Left lung (tissue), 10 donors: ENCODE measurements around the gene CFAP91. TPM values are rescaled to one million over a fixed set of nuclear protein-coding genes. Genes with fewer than 3 reads are reported as not detected.

Source experiments
- ATAC-seq: fragments of 200-7000 bp; cut with Tn5 transposase; one replicate; pipeline ENCODE4 v1.9.1; 2020; ENCODE audit warnings: moderate library complexity
- DNase-seq, 4 donors: peaks; one replicate each; pipeline ENCODE4 v3.0.0-alpha.2; 2013 to 2020
- H3K27ac ChIP-seq, 2 donors: fragments of 200-600 bp; sonication (generic) in 1 of 2; one replicate each; pipeline versions ENCODE4 v1.5.0 to v1.8.0; 2020 to 2021
- H3K27me3 ChIP-seq, 2 donors: fragments of 200-600 bp; sonication (generic) in 1 of 2; one replicate each; pipeline versions ENCODE4 v1.5.0 to v1.8.0; 2020 to 2021
- H3K36me3 ChIP-seq, 2 donors: fragments of 200-600 bp; sonication (generic) in 1 of 2; one replicate each; pipeline versions ENCODE4 v1.5.0 to v1.8.0; 2020 to 2021
- H3K4me1 ChIP-seq, 2 donors: fragments of 200-600 bp; one replicate each; pipeline ENCODE4 v1.8.0; 2021
- H3K4me3 ChIP-seq, 2 donors: fragments of 200-600 bp; sonication (generic) in 1 of 2; one replicate each; pipeline versions ENCODE4 v1.5.0 to v1.8.0; 2020 to 2021; ENCODE audit warnings: mild to moderate bottlenecking in 1 of 2
- H3K9me3 ChIP-seq, 2 donors: fragments of 200-600 bp; sonication (generic) in 1 of 2; one replicate each; pipeline versions ENCODE4 v1.5.0 to v1.8.0; 2020 to 2021
- CTCF ChIP-seq, 2 donors: fragments of 200-600 bp; sonication (generic) in 1 of 2; IDR thresholded peaks; one replicate each; pipeline versions ENCODE4 v1.5.0 to v1.8.0; 2021; ENCODE audit warnings: antibody characterized with exemption in 2 of 2
- intact Hi-C, 2 donors: fragments of 100-400 bp; cut with DNase I; formaldehyde crosslinking; loops; one replicate each; pipeline versions ENCODE4 v1.11.2 to v1.14.2; 2022
- polyA plus RNA-seq, 6 donors: library from polyadenylated mRNA; unstranded; fragments of 120-200 nt; gene quantifications; one replicate each; pipeline ENCODE4 v1.2.1, GENCODE V29; 2013; ENCODE audit not compliant: insufficient read length in 6 of 6
- total RNA-seq, 2 donors: library from RNA; stranded (reverse); fragmentation: NEBNext Ultra II Directional; extraction: Animal tissue kit (Norgen Biotek cat#: 25700); gene quantifications; one replicate each; pipeline ENCODE4 v1.2.1, GENCODE V29; 2021
- donor health status: DM: no; HTN: yes; CAD: no.
- donor health status: DM: no; HTN: no; CAD: no.

Gene CFAP91
- total and polyA plus RNA-seq, 8 donors, result 1.1 to 12.9 (median 7.7) TPM

GRCh38 chr3:119673875-119674274 lies 28.9 kb upstream of the CFAP91 start:
- H3K4me3 ChIP-seq, result no peak overlapping the region
- ATAC-seq, result no peak
- H3K9me3 ChIP-seq, result no peaks in the 10 kb centered on the region
- intact Hi-C loops, result loop anchor here in 1 of 2 donors (10.0 kb wide), 1 partner anchor 79 kb away; the partner anchor contains the start of gene PLA1A
- peak in 1 of 4 donors; percentile 78 for DNase-seq
- no peaks in the 10 kb centered on the region for H3K27me3 ChIP-seq
- H3K4me1 ChIP-seq, result peaks cover 12 to 31% of the 10 kb centered on the region in 2 donors
- H3K27ac ChIP-seq, result no peak overlapping the region
- H3K36me3 ChIP-seq, result peaks cover 0 to 57% of the 10 kb centered on the region in 2 donors
- TF ChIP-seq CTCF (IDR thresholded peaks at IDR 0.05), result no peak

- H3K36me3 ChIP-seq, result peaks cover 0 to 45% of the 10 kb centered on the region in 2 donors
- H3K4me3 ChIP-seq, result peak overlapping the region in 1 of 2 donors; percentile 55
- ATAC-seq, result no peak
- peaks cover 12 to 21% of the 10 kb centered on the region in 2 donors for H3K4me1 ChIP-seq
- H3K9me3 ChIP-seq, result no peaks in the 10 kb centered on the region
- intact Hi-C loops, result loop anchor here in 1 of 2 donors (10.0 kb wide), 1 partner anchor 81 kb away; the partner anchor contains the start of gene PLA1A
- no peak for TF ChIP-seq CTCF (IDR thresholded peaks at IDR 0.05)
- H3K27ac ChIP-seq, result peak overlapping the region; percentile 95 to 99
- H3K27me3 ChIP-seq, result no peaks in the 10 kb centered on the region
- no peak for DNase-seq
Observed at GRCh38 chr3:119675188-119675874, 27.5 kb upstream of the CFAP91 start.

- no peak for DNase-seq
- TF ChIP-seq CTCF (IDR thresholded peaks at IDR 0.05), result no peak
- peaks cover 12 to 21% of the 10 kb centered on the region in 2 donors for H3K4me1 ChIP-seq
- no peaks in the 10 kb centered on the region for H3K27me3 ChIP-seq
- intact Hi-C loops, result loop anchor here in 1 of 2 donors (10.0 kb wide), 1 partner anchor 81 kb away; the partner anchor contains the start of gene PLA1A
- no peak for ATAC-seq
- peak overlapping the region; percentile 95 to 99 for H3K27ac ChIP-seq
- H3K4me3 ChIP-seq, result peak overlapping the region; percentile 55 to 72
- peaks cover 0 to 40% of the 10 kb centered on the region in 2 donors for H3K36me3 ChIP-seq
- H3K9me3 ChIP-seq, result no peaks in the 10 kb centered on the region
Observed at GRCh38 chr3:119676020-119676419, 26.8 kb upstream of the CFAP91 start.

GRCh38 chr3:119676771-119677640 lies 25.8 kb upstream of the CFAP91 start, which contains the start of gene COX17:
TSS of gene COX17 (minus strand) at chr3:119677406. CDS start at chr3:119677310, 96 bp downstream.
- Histone ChIP-seq H3K4me3 (peak within 1 kb of the TSS; percentile 55 to 72), H3K27ac (peak within 1 kb of the TSS; percentile 95 to 99), H3K4me1 (peaks cover 12 to 21% of the 10 kb centered on the region in 2 donors), H3K36me3 (peaks cover 0 to 30% of the 10 kb centered on the region in 2 donors), H3K9me3 (no peaks in the 10 kb centered on the region), H3K27me3 (no peaks in the 10 kb centered on the region)
- ATAC-seq (peak; percentile 93), DNase-seq (peak; percentile 91 to 97 (median 94))
- intact Hi-C loops, result loop anchor here in 1 of 2 donors (10.0 kb wide), 1 partner anchor 82 kb away; the partner anchor contains the start of gene PLA1A
- TF ChIP-seq CTCF (IDR thresholded peaks at IDR 0.05), result no peak
